Lower leg skin (tissue), 4 donors: ENCODE results near the gene CD209. TPM values are rescaled to one million over a fixed set of nuclear protein-coding genes. Genes with fewer than 3 reads are reported as not detected.
"Not testable (repeated sequence)": the region's sequence is repeated elsewhere in the genome, so short reads cannot be mapped to it uniquely, and the experiment has no call there.

Source experiments
- DNase-seq, 2 donors: peaks; one replicate each; pipeline ENCODE4 v3.0.0-alpha.2; 2019; ENCODE audit warnings: low spot score in 2 of 2
- H3K4me3 ChIP-seq: fragments of 200-600 bp; sonication (generic); 2 replicates; pipeline ENCODE4 v1.5.1; 2017; ENCODE audit warnings: mild to moderate bottlenecking, low read depth; ENCODE audit not compliant: poor library complexity, severe bottlenecking
- POLR2A ChIP-seq, 2 donors: fragments of 450-650 bp; IDR thresholded peaks; one replicate each; pipeline ENCODE4 v1.6.1; 2016 to 2017; ENCODE audit warnings: antibody characterized with exemption in 2 of 2, mild to moderate bottlenecking in 1 of 2, moderate library complexity in 1 of 2
- WGBS, 2 donors: methylation state at CpG; one replicate each; pipeline ENCODE4 v1.1.5; 2018; 5-methylcytosine and 5-hydroxymethylcytosine counted together
- intact Hi-C: fragments of 100-400 bp; cut with DNase I; formaldehyde crosslinking; loops from one replicate; pipeline ENCODE4 v1.15.0; 2023; ENCODE audit warnings: low total_unique reads
- total RNA-seq, 4 donors: library from RNA; depleted of rRNA; stranded (reverse); fragments of >200 nt; gene quantifications; one replicate each; pipeline ENCODE4 v1.1.0, GENCODE V29; 2016
- TF ChIP-seq, protein P1 (sequence below), 3 donors: fragments of 450-650 bp; IDR thresholded peaks; one replicate each; pipeline ENCODE4 v1.5.1; 2016; ENCODE audit warnings: antibody characterized with exemption in 3 of 3, mild to moderate bottlenecking in 3 of 3, moderate library complexity in 2 of 3

The CD209 gene
- total RNA-seq, 4 donors from 2014 or later: 0.55 to 2.1 (median 1.4) TPM

- TF ChIP-seq POLR2A (IDR thresholded peaks at IDR 0.05): no peak
- DNase-seq: peak in 1 of 2 donors; percentile 59
- WGBS, 2 donors: 49 to 50% methylated on average over 9 of the region's 9 CpGs
- no peak overlapping the region for H3K4me3 ChIP-seq
- intact Hi-C loops: no loop called here
Measured at GRCh38 chr19:7773841-7774240, 26.5 kb upstream of the CD209 start.

DNA sequence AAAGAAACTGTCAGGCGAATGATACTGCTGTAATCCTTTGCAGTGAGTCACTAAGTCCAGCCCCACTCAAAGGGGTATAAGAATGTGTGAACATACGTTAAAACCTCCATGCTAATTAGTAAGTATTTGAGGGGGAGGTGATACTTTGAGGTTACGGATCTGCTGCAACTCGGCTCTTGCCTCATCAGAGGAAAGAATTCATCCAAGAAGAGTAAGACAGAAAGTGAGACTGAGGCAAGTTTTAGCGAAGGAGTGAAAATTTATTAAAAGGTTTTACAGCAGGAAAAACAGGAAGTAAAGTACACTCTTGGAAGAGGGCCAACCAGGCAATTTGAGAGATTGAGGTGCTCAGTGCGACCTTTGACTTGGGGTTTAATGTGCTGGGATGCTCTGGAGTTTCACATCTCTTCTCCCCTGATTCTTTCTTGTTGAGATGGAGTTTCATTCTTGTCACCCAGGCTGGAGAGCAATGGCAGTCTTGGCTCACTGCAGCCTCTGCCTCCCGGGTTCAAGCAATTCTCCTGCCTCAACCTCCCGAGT lies 25.5 kb upstream of the CD209 start:
- H3K4me3 ChIP-seq: no peak overlapping the region
- intact Hi-C loops: no loop called here
- WGBS, 2 donors: 28 to 36% methylated on average over 8 of the region's 8 CpGs
- peak in 1 of 2 donors; percentile 52 for DNase-seq
- no peak for TF ChIP-seq POLR2A (IDR thresholded peaks at IDR 0.05)
- TF ChIP-seq, protein P1, sequence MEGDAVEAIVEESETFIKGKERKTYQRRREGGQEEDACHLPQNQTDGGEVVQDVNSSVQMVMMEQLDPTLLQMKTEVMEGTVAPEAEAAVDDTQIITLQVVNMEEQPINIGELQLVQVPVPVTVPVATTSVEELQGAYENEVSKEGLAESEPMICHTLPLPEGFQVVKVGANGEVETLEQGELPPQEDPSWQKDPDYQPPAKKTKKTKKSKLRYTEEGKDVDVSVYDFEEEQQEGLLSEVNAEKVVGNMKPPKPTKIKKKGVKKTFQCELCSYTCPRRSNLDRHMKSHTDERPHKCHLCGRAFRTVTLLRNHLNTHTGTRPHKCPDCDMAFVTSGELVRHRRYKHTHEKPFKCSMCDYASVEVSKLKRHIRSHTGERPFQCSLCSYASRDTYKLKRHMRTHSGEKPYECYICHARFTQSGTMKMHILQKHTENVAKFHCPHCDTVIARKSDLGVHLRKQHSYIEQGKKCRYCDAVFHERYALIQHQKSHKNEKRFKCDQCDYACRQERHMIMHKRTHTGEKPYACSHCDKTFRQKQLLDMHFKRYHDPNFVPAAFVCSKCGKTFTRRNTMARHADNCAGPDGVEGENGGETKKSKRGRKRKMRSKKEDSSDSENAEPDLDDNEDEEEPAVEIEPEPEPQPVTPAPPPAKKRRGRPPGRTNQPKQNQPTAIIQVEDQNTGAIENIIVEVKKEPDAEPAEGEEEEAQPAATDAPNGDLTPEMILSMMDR (IDR thresholded peaks at IDR 0.05): no peak

GRCh38 chr19:7771072-7771471 lies 23.7 kb upstream of the CD209 start:
- H3K4me3 ChIP-seq: no peak overlapping the region
- TF ChIP-seq, protein P1 (IDR thresholded peaks at IDR 0.05): no peak
- TF ChIP-seq POLR2A (IDR thresholded peaks at IDR 0.05): no peak
- intact Hi-C loops: no loop called here
- 61 to 63% methylated on average over 8 of the region's 8 CpGs for WGBS, 2 donors
- DNase-seq: peak in 1 of 2 donors; percentile 69

GRCh38 chr19:7769171-7769570 lies 21.8 kb upstream of the CD209 start:
- no peak overlapping the region for H3K4me3 ChIP-seq
- DNase-seq: peak in 1 of 2 donors; percentile 37
- intact Hi-C loops: no loop called here
- 45 to 65% methylated on average over 2 of the region's 2 CpGs for WGBS, 2 donors
- no peak for TF ChIP-seq POLR2A (IDR thresholded peaks at IDR 0.05)
- TF ChIP-seq, protein P1 (IDR thresholded peaks at IDR 0.05): no peak

GRCh38 chr19:7767487-7767886 lies 20.2 kb upstream of the CD209 start:
- TF ChIP-seq, protein P1 (IDR thresholded peaks at IDR 0.05): no peak
- no peak for TF ChIP-seq POLR2A (IDR thresholded peaks at IDR 0.05)
- 40 to 51% methylated on average over 4 of the region's 4 CpGs for WGBS, 2 donors
- intact Hi-C loops: no loop called here
- DNase-seq: peak in 1 of 2 donors; percentile 50
- H3K4me3 ChIP-seq: no peak overlapping the region

DNA sequence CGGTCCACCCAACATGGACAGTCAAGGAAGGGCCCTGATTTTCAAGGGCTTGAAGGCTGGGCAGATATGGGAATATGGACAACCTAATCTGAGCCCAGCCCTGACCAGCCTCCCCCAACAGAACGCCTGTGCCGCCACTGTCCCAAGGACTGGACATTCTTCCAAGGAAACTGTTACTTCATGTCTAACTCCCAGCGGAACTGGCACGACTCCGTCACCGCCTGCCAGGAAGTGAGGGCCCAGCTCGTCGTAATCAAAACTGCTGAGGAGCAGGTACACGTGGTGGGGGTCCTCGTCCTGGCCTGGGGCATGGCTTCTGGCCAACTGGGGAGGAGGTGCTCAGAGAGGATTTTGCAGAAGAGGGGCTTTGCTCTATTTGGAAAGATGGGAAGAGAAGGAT lies 19.2 kb upstream of the CD209 start:
- DNase-seq: peak in 1 of 2 donors; percentile 70
- H3K4me3 ChIP-seq: no peak overlapping the region
- intact Hi-C loops: no loop called here
- WGBS, 2 donors: 65 to 72% methylated on average over 11 of the region's 11 CpGs
- TF ChIP-seq, protein P1 (IDR thresholded peaks at IDR 0.05): no peak
- no peak for TF ChIP-seq POLR2A (IDR thresholded peaks at IDR 0.05)

DNA sequence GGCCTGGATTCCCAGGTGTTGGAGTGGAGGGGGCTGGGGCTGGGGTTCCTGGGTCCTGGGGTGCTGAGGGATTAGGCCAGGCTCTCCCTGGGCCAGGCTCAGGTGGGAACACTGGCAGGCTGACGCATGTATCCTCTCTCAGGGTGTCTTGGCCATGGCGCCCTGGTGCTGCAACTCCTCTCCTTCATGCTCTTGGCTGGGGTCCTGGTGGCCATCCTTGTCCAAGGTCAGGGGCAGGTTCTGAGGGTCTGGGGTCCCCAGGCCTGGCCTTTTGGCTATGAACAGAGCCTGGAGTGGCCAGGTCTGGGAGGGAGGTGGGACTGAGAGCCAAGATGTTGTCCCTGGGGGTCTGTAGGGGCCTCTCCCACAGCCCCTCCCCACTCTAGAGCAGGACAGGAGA lies 17.7 kb upstream of the CD209 start:
- peak in 1 of 2 donors; percentile 79 for DNase-seq
- H3K4me3 ChIP-seq, intact Hi-C loops: not testable (repeated sequence)
- WGBS, 2 donors: 83 to 88% methylated on average over 1 to 2 of the region's 2 CpGs

GRCh38 chr19:7764157-7764556 lies 16.8 kb upstream of the CD209 start:
- DNase-seq, H3K4me3 ChIP-seq, intact Hi-C loops: not testable (repeated sequence)
- 64 to 73% methylated on average over 3 of the region's 3 CpGs for WGBS, 2 donors
